PC-9 (cell line): ENCODE data around the gene FCRL6.

Experiments used
- EZH2 ChIP-seq: fragments of 200-600 bp; sonication (generic); IDR thresholded peaks from 2 replicates; pipeline ENCODE4 v1.8.0; 2017; ENCODE audit warnings: antibody characterized with exemption, low read depth
- TF ChIP-seq, protein P1 (sequence below): fragments of 200-600 bp; sonication (generic); conservative IDR thresholded peaks from 2 replicates; pipeline ENCODE4 v1.6.1; 2017; ENCODE audit warnings: mixed run types, antibody characterized with exemption, mild to moderate bottlenecking, moderate library complexity

DNA sequence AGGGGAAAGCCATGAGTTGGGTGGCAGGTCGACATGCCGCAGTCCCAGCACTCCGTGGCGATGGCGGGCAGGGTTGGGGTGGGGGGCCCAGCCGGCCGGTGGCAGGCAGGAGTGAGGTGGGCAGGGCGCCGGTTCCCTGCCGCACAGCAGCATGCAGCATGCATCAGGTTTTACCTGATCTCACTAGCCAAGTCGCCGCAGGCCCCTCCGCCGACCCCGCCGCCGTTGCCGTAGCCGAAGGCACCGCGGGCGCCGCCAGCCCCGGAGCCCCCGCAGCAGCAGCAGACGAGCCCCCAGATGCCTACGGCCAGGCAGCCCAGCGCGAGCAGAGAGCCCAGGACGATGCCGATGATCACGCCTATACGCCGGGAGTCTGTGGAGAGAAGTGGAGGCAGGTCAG, 53.5 kb downstream of the FCRL6 start:
- TF ChIP-seq, protein P1, sequence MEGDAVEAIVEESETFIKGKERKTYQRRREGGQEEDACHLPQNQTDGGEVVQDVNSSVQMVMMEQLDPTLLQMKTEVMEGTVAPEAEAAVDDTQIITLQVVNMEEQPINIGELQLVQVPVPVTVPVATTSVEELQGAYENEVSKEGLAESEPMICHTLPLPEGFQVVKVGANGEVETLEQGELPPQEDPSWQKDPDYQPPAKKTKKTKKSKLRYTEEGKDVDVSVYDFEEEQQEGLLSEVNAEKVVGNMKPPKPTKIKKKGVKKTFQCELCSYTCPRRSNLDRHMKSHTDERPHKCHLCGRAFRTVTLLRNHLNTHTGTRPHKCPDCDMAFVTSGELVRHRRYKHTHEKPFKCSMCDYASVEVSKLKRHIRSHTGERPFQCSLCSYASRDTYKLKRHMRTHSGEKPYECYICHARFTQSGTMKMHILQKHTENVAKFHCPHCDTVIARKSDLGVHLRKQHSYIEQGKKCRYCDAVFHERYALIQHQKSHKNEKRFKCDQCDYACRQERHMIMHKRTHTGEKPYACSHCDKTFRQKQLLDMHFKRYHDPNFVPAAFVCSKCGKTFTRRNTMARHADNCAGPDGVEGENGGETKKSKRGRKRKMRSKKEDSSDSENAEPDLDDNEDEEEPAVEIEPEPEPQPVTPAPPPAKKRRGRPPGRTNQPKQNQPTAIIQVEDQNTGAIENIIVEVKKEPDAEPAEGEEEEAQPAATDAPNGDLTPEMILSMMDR: no peak
- no peak for TF ChIP-seq EZH2
